AG04449 (cell line): ENCODE data around the gene ZBTB16.

Experiments used
- CTCF ChIA-PET: fragments of 350-600 bp; formaldehyde crosslinking; extraction: SDS; loops from one replicate; lab custom pipeline; 2021; ENCODE audit warnings: antibody characterized with exemption; lab: Yijun Ruan, JAX
- POLR2A ChIA-PET: fragments of 400-600, 350-600 bp; formaldehyde crosslinking; extraction: SDS; loops from one replicate; lab custom pipeline; 2020; ENCODE audit warnings: antibody characterized with exemption, inconsistent platforms; lab: Yijun Ruan, JAX
- DNase-seq: peaks from one replicate; pipeline ENCODE4 v3.0.0-alpha.2; 2010; ENCODE audit warnings: low read depth, low spot score
- H3K4me3 ChIP-seq: 2 replicates; pipeline ENCODE4 v1.5.1; 2011; ENCODE audit warnings: low read depth, mild to moderate bottlenecking, control low read depth, low read length
- CTCF ChIP-seq: IDR thresholded peaks from one replicate; pipeline ENCODE4 v1.5.1; 2011; ENCODE audit warnings: mild to moderate bottlenecking, moderate library complexity, low read length, control low read depth, inconsistent platforms; ENCODE audit not compliant: insufficient read depth; ENCODE audit errors: missing control alignments

The ZBTB16 gene

GRCh38 chr11:114256967-114257286, 197.4 kb downstream of the ZBTB16 start:
- no peak overlapping the region for H3K4me3 ChIP-seq
- CTCF ChIA-PET = interaction anchor here (1.4 to 11.2 kb wide), 4 partner anchors 9 to 361 kb away, joined by 3 to 279 read pairs (median 193); no protein-coding TSS in a partner anchor
- no peak for DNase-seq
- no peak for TF ChIP-seq CTCF
- POLR2A ChIA-PET = no interaction called here

GRCh38 chr11:114257621-114258558, 198.4 kb downstream of the ZBTB16 start:
- no peak for TF ChIP-seq CTCF
- H3K4me3 ChIP-seq = no peak overlapping the region
- ChIA-PET CTCF (interaction anchor here (0.7 to 11.2 kb wide), 9 partner anchors 8 to 453 kb away, joined by 3 to 279 read pairs (median 45); partner anchors contain the start of gene HTR3B), POLR2A (no interaction called here)
- DNase-seq = no peak

DNA sequence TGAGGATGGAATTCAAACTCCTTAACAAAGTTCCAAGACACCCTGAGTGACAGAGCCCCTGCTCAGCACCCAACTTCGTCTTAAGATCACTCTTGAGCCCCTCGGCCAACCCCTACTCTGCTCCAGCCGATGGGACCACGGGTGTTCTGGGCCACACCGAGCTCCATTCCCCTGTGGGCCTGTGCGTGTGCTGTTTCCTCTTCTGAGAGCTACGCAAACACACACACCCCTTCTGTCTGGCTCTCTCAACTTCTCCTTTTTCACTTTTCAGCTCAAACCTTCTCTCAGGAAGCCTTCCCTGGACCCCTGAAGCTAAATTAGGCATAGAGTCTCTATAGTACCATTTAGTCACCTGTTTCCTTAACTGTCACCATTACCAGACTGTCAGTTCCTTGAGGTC, 199.2 kb downstream of the ZBTB16 start:
- no peak overlapping the region for H3K4me3 ChIP-seq
- TF ChIP-seq CTCF = no peak
- POLR2A ChIA-PET = no interaction called here
- no peak for DNase-seq
- CTCF ChIA-PET = interaction anchor here (0.7 to 11.2 kb wide), 8 partner anchors 9 to 454 kb away, joined by 3 to 279 read pairs (median 54); partner anchors contain the start of gene HTR3B

GRCh38 chr11:114259124-114259526, 199.6 kb downstream of the ZBTB16 start:
- ChIA-PET CTCF (interaction anchor here (3.7 to 11.2 kb wide), 8 partner anchors 10 to 455 kb away, joined by 20 to 279 read pairs (median 54); partner anchors contain the start of gene HTR3B), POLR2A (interaction anchor here (0.7 kb wide), 1 partner anchor 363 kb away, joined by 4 read pairs; no protein-coding TSS in a partner anchor)
- TF ChIP-seq CTCF = no peak
- no peak overlapping the region for H3K4me3 ChIP-seq
- DNase-seq = no peak

- H3K4me3 ChIP-seq = no peak overlapping the region
- CTCF ChIA-PET = interaction anchor here (1.1 to 11.2 kb wide), 13 partner anchors 9 to 455 kb away, joined by 3 to 279 read pairs (median 40); partner anchors contain the start of gene HTR3B
- no peak for DNase-seq
- no peak for TF ChIP-seq CTCF
- POLR2A ChIA-PET = interaction anchor here (0.7 kb wide), 1 partner anchor 363 kb away, joined by 4 read pairs; no protein-coding TSS in a partner anchor
These were observed 200.1 kb downstream of the ZBTB16 start for GRCh38 chr11:114259551-114259983.

- H3K4me3 ChIP-seq = no peak overlapping the region
- POLR2A ChIA-PET = interaction anchor here (0.7 kb wide), 1 partner anchor 226 kb away, joined by 3 read pairs; no protein-coding TSS in a partner anchor
- CTCF ChIA-PET = interaction anchor here (0.8 to 11.2 kb wide), 22 partner anchors 9 to 456 kb away, joined by 3 to 279 read pairs (median 10); partner anchors contain the start of gene HTR3B
- no peak for TF ChIP-seq CTCF
- no peak for DNase-seq
These were observed 200.6 kb downstream of the ZBTB16 start for GRCh38 chr11:114260077-114260476.
